Neuronal stem cell (in vitro differentiated cells): ENCODE measurements around the gene PHLDA1.

Source experiments
- DNase-seq: peaks from one replicate; pipeline ENCODE4 v3.0.0-alpha.2; 2013; ENCODE audit warnings: low spot score
- H2AFZ ChIP-seq: one replicate; pipeline ENCODE4 v1.6.1; 2013; ENCODE audit warnings: mild to moderate bottlenecking, low read length, inconsistent platforms
- H2AK5ac ChIP-seq: 2 replicates; pipeline ENCODE4 v1.6.1; 2013; ENCODE audit warnings: low read depth, mild to moderate bottlenecking, inconsistent platforms, low read length, moderate library complexity, mixed read lengths
- H2BK120ac ChIP-seq: 2 replicates; pipeline ENCODE4 v1.6.1; 2013; ENCODE audit warnings: low read depth, mild to moderate bottlenecking, inconsistent platforms, low read length, moderate library complexity, mixed read lengths
- H2BK12ac ChIP-seq: one replicate; pipeline ENCODE4 v1.6.1; 2013; ENCODE audit warnings: low read length, inconsistent platforms
- H2BK15ac ChIP-seq: 2 replicates; pipeline ENCODE4 v1.6.1; 2013; ENCODE audit warnings: mild to moderate bottlenecking, low read length, inconsistent platforms, mixed read lengths
- H2BK5ac ChIP-seq: one replicate; pipeline ENCODE4 v1.6.1; 2013; ENCODE audit warnings: inconsistent platforms, mild to moderate bottlenecking, low read length, moderate library complexity
- H3K14ac ChIP-seq: one replicate; pipeline ENCODE4 v1.6.1; 2013; ENCODE audit warnings: low read length, inconsistent platforms
- H3K18ac ChIP-seq: 2 replicates; pipeline ENCODE4 v1.6.1; 2013; ENCODE audit warnings: low read length, inconsistent platforms
- H3K23ac ChIP-seq: 2 replicates; pipeline ENCODE4 v1.6.1; 2013; ENCODE audit warnings: low read depth, mild to moderate bottlenecking, mixed read lengths, low read length, inconsistent platforms; ENCODE audit not compliant: poor library complexity
- H3K27ac ChIP-seq: replicated peaks from 3 replicates; pipeline ENCODE4 v1.5.1; 2013; ENCODE audit warnings: low read length, inconsistent platforms
- H3K27me3 ChIP-seq, 3 experiments: 2 replicates each; pipeline ENCODE4 v1.6.1; 2013; ENCODE audit warnings: low read length in 3 of 3, mild to moderate bottlenecking in 2 of 3, inconsistent platforms in 1 of 3, low read depth in 1 of 3, mixed read lengths in 1 of 3, moderate library complexity in 1 of 3; ENCODE audit not compliant: control insufficient read depth in 3 of 3, insufficient read depth in 3 of 3
- H3K36me3 ChIP-seq, 2 donors: replicated peaks in 1 of 2; 2 replicates each; pipeline ENCODE4 v1.6.1; 2013; ENCODE audit warnings: low read length in 2 of 2; ENCODE audit not compliant: control insufficient read depth in 2 of 2, insufficient read depth in 2 of 2
- H3K4ac ChIP-seq: 2 replicates; pipeline ENCODE4 v1.6.1; 2013; ENCODE audit warnings: inconsistent platforms, mild to moderate bottlenecking, low read length, moderate library complexity
- H3K4me1 ChIP-seq, 2 donors: 1 replicate in 1 of 2; 2 replicates in 1 of 2; pipeline ENCODE4 v1.6.1; 2013; ENCODE audit warnings: low read length in 2 of 2, low read depth in 1 of 2; ENCODE audit not compliant: control insufficient read depth in 2 of 2, insufficient read depth in 1 of 2
- H3K4me2 ChIP-seq: one replicate; pipeline ENCODE4 v1.6.1; 2013; ENCODE audit warnings: mild to moderate bottlenecking, low read length, inconsistent platforms; ENCODE audit not compliant: insufficient read depth, poor library complexity, severe bottlenecking
- H3K4me3 ChIP-seq, 2 donors: 2 replicates each; pipeline ENCODE4 v1.5.1; 2013; ENCODE audit warnings: low read length in 2 of 2, mild to moderate bottlenecking in 2 of 2, inconsistent platforms in 1 of 2, moderate library complexity in 1 of 2
- H3K79me1 ChIP-seq: one replicate; pipeline ENCODE4 v1.6.1; 2013; ENCODE audit warnings: low read depth, mild to moderate bottlenecking, inconsistent platforms, low read length, moderate library complexity
- H3K9ac ChIP-seq: one replicate; pipeline ENCODE4 v1.6.1; 2013; ENCODE audit warnings: mild to moderate bottlenecking, low read depth, low read length, inconsistent platforms; ENCODE audit not compliant: poor library complexity
- H3K9me3 ChIP-seq, 2 donors: replicated peaks in 1 of 2; 2 replicates each; pipeline versions ENCODE3 to v1.6.1; 2013; ENCODE audit warnings: low read length in 2 of 2, mild to moderate bottlenecking in 2 of 2, inconsistent platforms in 1 of 2, low read depth in 1 of 2, mixed read lengths in 1 of 2, moderate library complexity in 1 of 2; ENCODE audit not compliant: control insufficient read depth in 2 of 2, insufficient read depth in 1 of 2
- H4K8ac ChIP-seq: one replicate; pipeline ENCODE4 v1.6.1; 2013; ENCODE audit warnings: low read depth, mild to moderate bottlenecking, inconsistent platforms, low read length, moderate library complexity
- H4K91ac ChIP-seq: one replicate; pipeline ENCODE4 v1.6.1; 2013; ENCODE audit warnings: low read length, low read depth, mild to moderate bottlenecking, inconsistent platforms; ENCODE audit not compliant: poor library complexity
- WGBS, 2 donors: extraction: QIAGEN DNeasy Blood & Tissue Kit; methylation state at CpG; one replicate each; pipeline ENCODE4 v1.1.7; 2013; ENCODE audit warnings: missing lambda C conversion rate in 2 of 2, mixed read lengths in 1 of 2; ENCODE audit not compliant: insufficient read length in 2 of 2, insufficient replicate concordance in 1 of 2; ENCODE audit errors: extremely low coverage in 2 of 2; 5-methylcytosine and 5-hydroxymethylcytosine counted together

PHLDA1 gene

GRCh38 chr12:76012644-76013043 is 18.9 kb downstream of the PHLDA1 start:
- Histone ChIP-seq H2AFZ (no peak overlapping the region), H3K27me3 (no peaks in the 10 kb centered on the region), H3K4me2 (no peak overlapping the region), H3K4me3 (no peak overlapping the region), H3K4ac (no peak overlapping the region), H3K79me1 (no peaks in the 10 kb centered on the region), H3K23ac (no peak overlapping the region), H3K4me1 (peaks cover 0 to 3% of the 10 kb centered on the region in 2 donors), H2BK5ac (no peak overlapping the region), H2BK12ac (no peak overlapping the region), H3K14ac (no peak overlapping the region), H2AK5ac (no peak overlapping the region), H2BK120ac (no peak overlapping the region), H3K9me3 (no peaks in the 10 kb centered on the region), H3K27ac (no peak overlapping the region), H3K9ac (no peak overlapping the region), H3K36me3 (no peaks in the 10 kb centered on the region), H2BK15ac (no peak overlapping the region), H4K91ac (no peak overlapping the region), H4K8ac (no peak overlapping the region), H3K18ac (no peak overlapping the region)
- no peak for DNase-seq
- WGBS, 2 donors = no CpG with 5 or more reads among the region's 4 CpGs

GRCh38 chr12:76010732-76011458 is 20.7 kb downstream of the PHLDA1 start:
- Histone ChIP-seq H3K9me3 (no peaks in the 10 kb centered on the region), H3K23ac (no peak overlapping the region), H2BK120ac (no peak overlapping the region), H2AFZ (no peak overlapping the region), H3K14ac (no peak overlapping the region), H3K4me1 (peaks cover 0 to 5% of the 10 kb centered on the region in 2 donors), H2BK12ac (no peak overlapping the region), H3K27me3 (no peaks in the 10 kb centered on the region), H4K91ac (no peak overlapping the region), H2BK15ac (no peak overlapping the region), H3K4me2 (no peak overlapping the region), H3K4ac (no peak overlapping the region), H3K79me1 (no peaks in the 10 kb centered on the region), H3K9ac (no peak overlapping the region), H3K36me3 (no peaks in the 10 kb centered on the region), H2AK5ac (no peak overlapping the region), H2BK5ac (no peak overlapping the region), H3K4me3 (no peak overlapping the region), H4K8ac (no peak overlapping the region), H3K27ac (no peak overlapping the region), H3K18ac (no peak overlapping the region)
- no peak for DNase-seq
- no CpG with 5 or more reads among the region's 6 CpGs for WGBS, 2 donors

- no CpG with 5 or more reads among the region's 3 CpGs for WGBS, 2 donors
- no peak overlapping the region for H3K27ac ChIP-seq
- peaks cover 3 to 5% of the 10 kb centered on the region in 2 donors for H3K9me3 ChIP-seq
- H2BK5ac ChIP-seq = no peak overlapping the region
- no peak overlapping the region for H2BK15ac ChIP-seq
- H2AFZ ChIP-seq = no peak overlapping the region
- no peaks in the 10 kb centered on the region for H3K79me1 ChIP-seq
- no peaks in the 10 kb centered on the region for H3K27me3 ChIP-seq
- no peak overlapping the region for H3K4ac ChIP-seq
- H3K9ac ChIP-seq = no peak overlapping the region
- H2AK5ac ChIP-seq = no peak overlapping the region
- H4K91ac ChIP-seq = no peak overlapping the region
- H3K18ac ChIP-seq = no peak overlapping the region
- no peak overlapping the region for H3K23ac ChIP-seq
- H3K4me1 ChIP-seq = peaks cover 0 to 5% of the 10 kb centered on the region in 2 donors
- H4K8ac ChIP-seq = no peak overlapping the region
- H3K36me3 ChIP-seq = no peaks in the 10 kb centered on the region
- no peak overlapping the region for H3K4me2 ChIP-seq
- no peak for DNase-seq
- H3K14ac ChIP-seq = no peak overlapping the region
- H3K4me3 ChIP-seq = no peak overlapping the region
- H2BK12ac ChIP-seq = no peak overlapping the region
- H2BK120ac ChIP-seq = no peak overlapping the region
Measured at GRCh38 chr12:76008428-76008827, 23.1 kb downstream of the PHLDA1 start.

GRCh38 chr12:76007640-76008039 is 23.9 kb downstream of the PHLDA1 start:
- WGBS, 2 donors = no CpG with 5 or more reads among the region's 8 CpGs
- no peak overlapping the region for H2BK12ac ChIP-seq
- H3K4ac ChIP-seq = no peak overlapping the region
- H3K18ac ChIP-seq = no peak overlapping the region
- H3K4me3 ChIP-seq = no peak overlapping the region
- no peak overlapping the region for H2BK15ac ChIP-seq
- no peak overlapping the region for H3K27ac ChIP-seq
- H2BK120ac ChIP-seq = no peak overlapping the region
- H2BK5ac ChIP-seq = no peak overlapping the region
- peaks cover 0 to 5% of the 10 kb centered on the region in 2 donors for H3K4me1 ChIP-seq
- DNase-seq = no peak
- no peak overlapping the region for H3K23ac ChIP-seq
- no peaks in the 10 kb centered on the region for H3K27me3 ChIP-seq
- H3K79me1 ChIP-seq = no peaks in the 10 kb centered on the region
- H4K91ac ChIP-seq = no peak overlapping the region
- no peak overlapping the region for H3K14ac ChIP-seq
- peaks cover 3 to 5% of the 10 kb centered on the region in 2 donors for H3K9me3 ChIP-seq
- no peak overlapping the region for H3K9ac ChIP-seq
- no peak overlapping the region for H2AK5ac ChIP-seq
- H3K4me2 ChIP-seq = no peak overlapping the region
- H2AFZ ChIP-seq = no peak overlapping the region
- no peaks in the 10 kb centered on the region for H3K36me3 ChIP-seq
- no peak overlapping the region for H4K8ac ChIP-seq
